Activated T-helper 1 cell treated with anti-CD3 and anti-CD28 coated beads, Interleukin-12 subunit alpha, Interleukin-12 subunit beta, Interleukin-2, Interleukin-4 antibody, amounts not matched to agents 30 ng/mL and 10 ng/mL and 1 ng/mL, durations not matched to agents 14 hours and 24 hours and 36 hours (primary cell): Measurements from ENCODE around the gene APBB2. TPM values are rescaled to one million over a fixed set of nuclear protein-coding genes. Genes with fewer than 3 reads are reported as not detected.
"Not testable (repeated sequence)": the region's sequence is repeated elsewhere in the genome, so short reads cannot be mapped to it uniquely, and the experiment has no call there.

Experiments used
- DNase-seq: peaks from one replicate; pipeline ENCODE4 v3.0.0; 2021; ENCODE audit warnings: low spot score
- H3K27ac Mint-ChIP-seq: one replicate; pipeline ENCODE4 v1.8.0; 2021; ENCODE audit warnings: mild to moderate bottlenecking, mixed read lengths
- H3K27me3 Mint-ChIP-seq: one replicate; pipeline ENCODE4 v1.8.0; 2022; ENCODE audit warnings: mild to moderate bottlenecking, moderate library complexity, mixed read lengths; ENCODE audit not compliant: insufficient read depth
- H3K36me3 Mint-ChIP-seq: one replicate; pipeline ENCODE4 v1.8.0; 2021; ENCODE audit warnings: low read depth, mixed read lengths
- H3K4me1 Mint-ChIP-seq: one replicate; pipeline ENCODE4 v1.8.0; 2021; ENCODE audit warnings: low read depth, mixed read lengths
- H3K4me3 Mint-ChIP-seq: one replicate; pipeline ENCODE4 v1.8.0; 2021; ENCODE audit warnings: mild to moderate bottlenecking, moderate library complexity, mixed read lengths
- H3K9me3 Mint-ChIP-seq: one replicate; pipeline ENCODE4 v1.8.0; 2021; ENCODE audit warnings: mixed read lengths
- intact Hi-C: fragments of 100-400 bp; cut with micrococcal nuclease; formaldehyde crosslinking; loops from one replicate; pipeline ENCODE4 v1.15.1; 2024
- total RNA-seq: library from RNA; stranded (reverse); gene quantifications from 2 replicates; pipeline ENCODE4 v1.2.3, GENCODE V29; 2022

The APBB2 gene
- total RNA-seq, 1 donor from 2014 or later = 11.0 TPM

- no peak for DNase-seq
- H3K27ac Mint-ChIP-seq = no peak overlapping the region
- H3K9me3 Mint-ChIP-seq = no peaks in the 10 kb centered on the region
- peaks cover 30% of the 10 kb centered on the region for H3K4me1 Mint-ChIP-seq
- H3K36me3 Mint-ChIP-seq = peaks cover 1% of the 10 kb centered on the region
- intact Hi-C loops = no loop called here
- no peak overlapping the region for H3K4me3 Mint-ChIP-seq
- no peaks in the 10 kb centered on the region for H3K27me3 Mint-ChIP-seq
These were observed 296.0 kb downstream of the APBB2 start for GRCh38 chr4:40918330-40918729.

DNA sequence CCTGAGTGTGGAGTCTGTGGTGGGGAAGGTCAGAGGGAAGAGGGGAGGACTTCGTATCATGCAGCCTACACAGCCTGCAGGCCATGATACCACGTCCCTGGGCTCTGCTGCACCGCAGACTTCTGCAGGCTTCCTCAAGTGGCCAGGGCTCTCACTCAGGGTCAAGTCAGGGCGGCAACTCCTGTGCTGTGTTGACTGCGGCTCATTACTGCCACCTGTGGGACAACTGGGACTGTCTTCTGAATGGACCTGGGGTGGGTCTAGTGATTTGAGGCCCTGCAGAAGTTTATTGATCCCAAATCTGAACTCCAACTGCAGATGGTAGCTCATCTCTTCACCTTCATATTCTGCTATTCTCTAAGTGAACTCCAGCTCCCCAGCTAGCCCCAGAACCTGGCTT lies 297.5 kb downstream of the APBB2 start:
- no peak overlapping the region for H3K4me3 Mint-ChIP-seq
- peaks cover 34% of the 10 kb centered on the region for H3K4me1 Mint-ChIP-seq
- H3K36me3 Mint-ChIP-seq = peaks cover 1% of the 10 kb centered on the region
- no peak for DNase-seq
- intact Hi-C loops = loop anchor here (2.0 kb wide), 1 partner anchor 20 kb away; no protein-coding TSS in a partner anchor
- H3K27ac Mint-ChIP-seq = no peak overlapping the region
- H3K9me3 Mint-ChIP-seq = no peaks in the 10 kb centered on the region
- no peaks in the 10 kb centered on the region for H3K27me3 Mint-ChIP-seq

DNA sequence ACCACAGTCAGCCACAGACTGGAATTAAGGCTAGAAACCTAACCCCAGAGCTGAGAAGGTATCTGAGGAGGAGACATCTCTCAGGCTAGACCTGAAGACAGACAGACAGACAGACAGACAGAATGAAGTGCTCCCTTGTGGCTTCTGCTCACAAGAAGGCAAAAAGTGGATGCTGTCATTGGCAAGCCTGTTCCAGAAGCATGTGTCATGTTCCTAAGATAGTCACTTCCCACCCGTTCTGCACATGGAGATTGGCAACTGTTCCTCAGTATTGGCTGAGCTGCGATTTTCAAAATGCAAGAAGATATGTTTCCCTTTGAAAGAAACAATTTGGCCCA lies 298.2 kb downstream of the APBB2 start:
- intact Hi-C loops = loop anchor here (2.0 kb wide), 1 partner anchor 19 kb away; no protein-coding TSS in a partner anchor
- DNase-seq = no peak
- Mint-ChIP-seq H3K36me3 (peaks cover 3% of the 10 kb centered on the region), H3K27me3 (no peaks in the 10 kb centered on the region), H3K9me3 (no peaks in the 10 kb centered on the region), H3K27ac (peak overlapping the region; percentile 6), H3K4me1 (peaks cover 37% of the 10 kb centered on the region), H3K4me3 (no peak overlapping the region)

- Mint-ChIP-seq H3K4me3 (no peak overlapping the region), H3K4me1 (peaks cover 40% of the 10 kb centered on the region), H3K27ac (peak overlapping the region; percentile 74), H3K9me3 (no peaks in the 10 kb centered on the region), H3K36me3 (peaks cover 3% of the 10 kb centered on the region), H3K27me3 (no peaks in the 10 kb centered on the region)
- intact Hi-C loops = loop anchor here (2.0 kb wide), 1 partner anchor 19 kb away; no protein-coding TSS in a partner anchor
- DNase-seq = no peak
These were observed 298.8 kb downstream of the APBB2 start for GRCh38 chr4:40915318-40916217.

DNA sequence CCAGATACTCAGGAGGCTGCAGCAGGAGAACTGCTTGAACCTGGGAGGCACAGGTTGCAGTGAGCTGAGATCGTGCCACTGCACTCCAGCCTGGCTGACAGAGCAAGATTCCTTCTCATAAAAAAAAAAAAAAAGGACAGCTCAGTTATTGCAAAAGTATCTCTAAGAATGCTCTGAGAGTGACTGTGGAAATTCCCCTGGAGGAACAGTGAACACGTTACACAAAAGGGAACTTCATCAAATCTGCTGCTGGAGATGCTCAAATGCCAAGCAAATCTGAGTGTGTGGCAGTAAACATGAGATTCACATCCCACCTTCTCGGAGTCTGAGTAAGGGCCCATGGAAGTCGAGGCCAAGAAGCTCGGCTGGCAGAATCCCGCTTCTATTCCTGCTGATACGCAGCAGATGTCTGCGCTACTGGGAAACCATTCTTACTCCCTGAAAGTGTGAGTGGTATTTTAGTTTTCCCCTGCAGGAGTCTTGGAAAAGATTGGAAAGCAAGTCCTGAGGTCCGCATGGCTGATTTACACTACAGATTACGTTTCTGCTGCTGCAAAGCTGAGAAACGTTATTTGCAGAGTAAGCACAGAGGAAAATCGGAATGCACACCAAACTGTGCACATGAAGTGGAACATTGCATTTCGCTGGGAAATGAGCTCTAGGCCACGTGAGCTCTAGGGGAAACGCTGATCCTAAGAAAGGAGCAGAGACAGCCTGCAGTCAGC lies 301.7 kb downstream of the APBB2 start:
- H3K4me1 Mint-ChIP-seq = peaks cover 60% of the 10 kb centered on the region
- H3K36me3 Mint-ChIP-seq = peaks cover 2% of the 10 kb centered on the region

GRCh38 chr4:40910706-40911105 lies 303.6 kb downstream of the APBB2 start:
- Mint-ChIP-seq H3K27me3 (no peaks in the 10 kb centered on the region), H3K36me3 (peaks cover 2% of the 10 kb centered on the region), H3K27ac (peak overlapping the region; percentile 75), H3K4me1 (peaks cover 47% of the 10 kb centered on the region), H3K4me3 (no peak overlapping the region), H3K9me3 (no peaks in the 10 kb centered on the region)
- no peak for DNase-seq
- intact Hi-C loops = no loop called here

More for the DNA sequence above, 301.7 kb downstream of the APBB2 start:
- intact Hi-C loops = no loop called here
- Mint-ChIP-seq H3K27ac (no peak overlapping the region), H3K9me3 (no peaks in the 10 kb centered on the region), H3K27me3 (no peaks in the 10 kb centered on the region), H3K4me3 (no peak overlapping the region)
- no peak for DNase-seq

DNA sequence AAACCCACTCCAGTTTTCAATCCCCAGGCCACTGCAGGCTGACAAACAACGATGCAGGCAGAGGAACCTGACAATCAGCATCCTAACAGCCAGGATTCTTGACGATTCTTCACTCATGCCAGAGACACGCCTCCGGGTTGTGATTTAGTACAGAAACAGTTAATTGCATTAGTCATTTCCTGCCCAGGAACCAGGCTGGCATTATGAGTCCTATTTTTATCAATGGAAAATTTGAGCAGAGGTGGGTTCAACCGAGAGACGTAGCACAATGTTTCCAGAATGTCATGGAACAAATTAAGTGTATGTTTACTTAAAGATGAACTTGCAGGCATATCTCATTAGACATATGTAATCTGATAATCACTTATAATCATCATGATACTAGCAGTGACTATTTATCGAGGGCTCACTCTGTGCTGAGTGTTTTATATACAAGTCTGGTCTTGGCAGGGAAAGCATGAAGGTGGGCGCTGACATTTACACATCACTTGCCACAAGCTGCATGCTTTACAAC lies 304.9 kb downstream of the APBB2 start:
- H3K9me3 Mint-ChIP-seq = no peaks in the 10 kb centered on the region
- peak overlapping the region; percentile 43 for H3K4me3 Mint-ChIP-seq
- H3K27me3 Mint-ChIP-seq = no peaks in the 10 kb centered on the region
- peak overlapping the region; percentile 91 for H3K27ac Mint-ChIP-seq
- peaks cover 2% of the 10 kb centered on the region for H3K36me3 Mint-ChIP-seq
- H3K4me1 Mint-ChIP-seq = peaks cover 35% of the 10 kb centered on the region
- no peak for DNase-seq
- intact Hi-C loops = loop anchor here (1.0 to 10.0 kb wide), 10 partner anchors 146 to 1028 kb away; partner anchors contain the start of genes APBB2 and TMEM33

GRCh38 chr4:40908702-40909362 lies 305.5 kb downstream of the APBB2 start:
- H3K4me1 Mint-ChIP-seq = peaks cover 34% of the 10 kb centered on the region
- intact Hi-C loops = loop anchor here (1.0 to 10.0 kb wide), 11 partner anchors 15 to 1028 kb away; partner anchors contain the start of genes APBB2 and TMEM33
- no peaks in the 10 kb centered on the region for H3K27me3 Mint-ChIP-seq
- peak overlapping the region; percentile 91 for H3K27ac Mint-ChIP-seq
- peak; percentile 61 for DNase-seq
- H3K4me3 Mint-ChIP-seq = peak overlapping the region; percentile 43
- peaks cover 2% of the 10 kb centered on the region for H3K36me3 Mint-ChIP-seq
- H3K9me3 Mint-ChIP-seq = no peaks in the 10 kb centered on the region

GRCh38 chr4:40908297-40908696 lies 306.0 kb downstream of the APBB2 start:
- Mint-ChIP-seq H3K4me3 (no peak overlapping the region), H3K9me3 (no peaks in the 10 kb centered on the region), H3K27me3 (no peaks in the 10 kb centered on the region), H3K27ac (peak overlapping the region; percentile 91), H3K36me3 (peaks cover 2% of the 10 kb centered on the region), H3K4me1 (peaks cover 34% of the 10 kb centered on the region)
- intact Hi-C loops = loop anchor here (1.0 to 10.0 kb wide), 8 partner anchors 16 to 1029 kb away; partner anchors contain the start of gene TMEM33
- DNase-seq = no peak

DNA sequence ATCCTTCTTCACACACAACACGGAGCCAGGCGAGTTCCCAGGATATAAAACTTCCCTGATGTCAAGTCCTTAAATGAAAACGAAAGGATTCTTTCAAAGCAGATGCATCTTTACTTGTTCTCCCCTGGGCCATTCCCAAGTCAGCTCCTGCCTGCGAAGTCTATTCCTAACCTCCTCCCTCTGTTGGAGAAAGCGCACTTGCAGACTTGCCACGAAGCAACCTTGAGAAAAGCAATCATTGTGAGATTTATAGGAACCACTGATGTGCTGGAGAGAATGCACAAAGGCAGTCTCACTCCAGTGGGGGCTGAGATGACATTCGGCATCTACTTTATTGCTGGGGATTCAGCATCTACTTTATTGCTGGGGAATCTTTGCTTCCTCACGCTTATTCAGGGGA lies 308.9 kb downstream of the APBB2 start:
- H3K4me3 Mint-ChIP-seq = no peak overlapping the region
- intact Hi-C loops = loop anchor here (5.0 to 10.0 kb wide), 4 partner anchors 391 to 1032 kb away; partner anchors contain the start of gene TMEM33
- no peaks in the 10 kb centered on the region for H3K36me3 Mint-ChIP-seq
- H3K27ac Mint-ChIP-seq = no peak overlapping the region
- H3K27me3 Mint-ChIP-seq = no peaks in the 10 kb centered on the region
- no peaks in the 10 kb centered on the region for H3K9me3 Mint-ChIP-seq
- no peak for DNase-seq
- peaks cover 23% of the 10 kb centered on the region for H3K4me1 Mint-ChIP-seq

DNA sequence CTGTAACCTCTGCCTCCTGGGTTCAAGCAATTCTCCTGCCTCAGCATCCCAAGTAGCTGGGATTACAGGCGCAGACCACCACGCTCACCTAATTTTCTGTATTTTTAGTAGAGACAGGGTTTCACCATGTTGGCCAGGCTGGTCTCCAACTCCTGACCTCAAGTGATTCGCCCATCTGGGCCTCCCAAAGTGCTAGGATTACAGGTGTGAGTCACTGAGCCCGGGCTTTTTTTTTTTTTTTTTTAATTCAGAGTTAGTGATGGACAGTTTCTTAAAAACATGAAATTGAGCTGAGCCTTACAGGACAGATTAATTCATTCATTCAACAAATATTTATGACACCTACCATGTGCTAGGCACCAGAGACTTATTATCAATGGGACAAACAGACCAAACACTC lies 313.8 kb downstream of the APBB2 start:
- intact Hi-C loops = loop anchor here (10.0 kb wide), 1 partner anchor 386 kb away; no protein-coding TSS in a partner anchor
- not testable (repeated sequence) for H3K4me1 Mint-ChIP-seq

GRCh38 chr4:40897557-40898203 lies 316.7 kb downstream of the APBB2 start:
- H3K9me3 Mint-ChIP-seq = no peaks in the 10 kb centered on the region
- no peaks in the 10 kb centered on the region for H3K4me1 Mint-ChIP-seq
- DNase-seq = peak; percentile 39
- no peaks in the 10 kb centered on the region for H3K27me3 Mint-ChIP-seq
- no peaks in the 10 kb centered on the region for H3K36me3 Mint-ChIP-seq
- peak overlapping the region; percentile 66 for H3K4me3 Mint-ChIP-seq
- no peak overlapping the region for H3K27ac Mint-ChIP-seq
- intact Hi-C loops = loop anchor here (1.0 to 5.0 kb wide), 4 partner anchors 19 to 160 kb away; no protein-coding TSS in a partner anchor

More for the DNA sequence above, 313.8 kb downstream of the APBB2 start:
- not testable (repeated sequence) for H3K9me3 Mint-ChIP-seq, H3K27me3 Mint-ChIP-seq, DNase-seq, H3K36me3 Mint-ChIP-seq, H3K27ac Mint-ChIP-seq, H3K4me3 Mint-ChIP-seq
